H1 (cell line): ENCODE measurements around the gene MAPK4. TPM values are rescaled to one million over a fixed set of nuclear protein-coding genes. Genes with fewer than 3 reads are reported as not detected.

ENCODE experiments used
- CTCF ChIA-PET: fragments of 300-600 bp; sonication (Branson Sonifier 250); formaldehyde crosslinking; loops from one replicate; lab custom pipeline; 2021; ENCODE audit not compliant: partially characterized antibody; lab: Charles Lee
- POLR2A ChIA-PET: fragments of 300-600 bp; sonication (Branson Sonifier 250); formaldehyde crosslinking; loops from one replicate; lab custom pipeline; 2021; ENCODE audit warnings: inconsistent platforms; ENCODE audit not compliant: partially characterized antibody; lab: Charles Lee
- DNase-seq, 2 experiments: peaks; one replicate each; pipeline versions ENCODE4 v3.0.0 to v3.0.0-alpha.2; 2010 to 2022; ENCODE audit warnings: low spot score in 2 of 2, low read depth in 1 of 2, mixed read lengths in 1 of 2
- FAIRE-seq: peaks from 2 replicates; lab custom pipeline; 2011; peaks lifted over from hg19 to GRCh38; lab: Jason Lieb, UNC
- H2AFZ ChIP-seq: 2 replicates; pipeline ENCODE4 v1.8.1; 2012; ENCODE audit warnings: low read length, inconsistent platforms
- H2AK5ac ChIP-seq: 2 replicates; pipeline ENCODE4 v1.6.1; 2013; ENCODE audit warnings: low read depth, low read length
- H2BK120ac ChIP-seq: replicated peaks from 2 replicates; pipeline ENCODE3; 2013; ENCODE audit warnings: low read depth, low read length, inconsistent platforms
- H2BK12ac ChIP-seq: 2 replicates; pipeline ENCODE4 v1.6.1; 2013; ENCODE audit warnings: low read depth, low read length
- H2BK15ac ChIP-seq: 2 replicates; pipeline ENCODE4 v1.6.1; 2013; ENCODE audit warnings: low read length
- H2BK20ac ChIP-seq: 2 replicates; pipeline ENCODE4 v1.6.1; 2013; ENCODE audit warnings: low read length
- H2BK5ac ChIP-seq: 2 replicates; pipeline ENCODE4 v1.6.1; 2013; ENCODE audit warnings: low read depth, low read length
- H3K14ac ChIP-seq: 2 replicates; pipeline ENCODE4 v1.6.1; 2013; ENCODE audit warnings: inconsistent platforms; ENCODE audit not compliant: insufficient read length
- H3K18ac ChIP-seq: 2 replicates; pipeline ENCODE4 v1.6.1; 2013; ENCODE audit warnings: low read length; ENCODE audit errors: extremely low read depth
- H3K23ac ChIP-seq: 2 replicates; pipeline ENCODE4 v1.6.1; 2013; ENCODE audit warnings: inconsistent platforms; ENCODE audit not compliant: insufficient read length
- H3K23me2 ChIP-seq: 2 replicates; pipeline ENCODE4 v1.6.1; 2013; ENCODE audit warnings: low read depth, low read length
- H3K27ac ChIP-seq: 2 replicates; pipeline ENCODE4 v1.6.1; 2011; ENCODE audit warnings: low read depth, low read length, inconsistent platforms
- H3K27me3 ChIP-seq, 4 experiments: replicated peaks in 1 of 4; 1 replicate in 1 of 4; 2 replicates in 3 of 4; pipeline versions ENCODE4 v1.6.1 to v1.8.1; 2011 to 2013; ENCODE audit warnings: low read length in 3 of 4, mild to moderate bottlenecking in 3 of 4, inconsistent platforms in 2 of 4, mixed read lengths in 2 of 4, moderate library complexity in 1 of 4; ENCODE audit not compliant: control insufficient read depth in 3 of 4, insufficient read depth in 3 of 4; ENCODE audit errors: extremely low read depth in 1 of 4
- H3K36me3 ChIP-seq, 4 experiments: 2 replicates each; pipeline versions ENCODE4 v1.6.1 to v1.8.1; 2011 to 2013; ENCODE audit warnings: mild to moderate bottlenecking in 4 of 4, low read length in 3 of 4, moderate library complexity in 2 of 4, control low read depth in 1 of 4, inconsistent platforms in 1 of 4; ENCODE audit not compliant: insufficient read depth in 4 of 4, control insufficient read depth in 2 of 4
- H3K4ac ChIP-seq: replicated peaks from 2 replicates; pipeline ENCODE3; 2013; ENCODE audit warnings: low read length, low read depth, mixed read lengths, inconsistent platforms; ENCODE audit not compliant: insufficient read length
- H3K4me1 ChIP-seq, 4 experiments: replicated peaks in 1 of 4; 1 replicate in 1 of 4; 2 replicates in 3 of 4; pipeline versions ENCODE4 v1.6.1 to v1.8.1; 2011 to 2013; ENCODE audit warnings: low read length in 3 of 4, inconsistent platforms in 2 of 4, mixed read lengths in 1 of 4; ENCODE audit not compliant: insufficient read depth in 4 of 4, control insufficient read depth in 3 of 4
- H3K4me2 ChIP-seq, 2 experiments: 2 replicates each; pipeline versions ENCODE4 v1.6.1 to v1.8.1; 2011 to 2013; ENCODE audit warnings: low read depth in 2 of 2, low read length in 2 of 2, control low read depth in 1 of 2, inconsistent platforms in 1 of 2, mild to moderate bottlenecking in 1 of 2; ENCODE audit not compliant: insufficient read depth in 1 of 2
- H3K4me3 ChIP-seq, 4 experiments: fragments of 200-600, 300-600 bp in 1 of 4; sonication (generic), shearing (Covaris generic), sonication (Bioruptor Twin) in 1 of 4; 2 replicates each; pipeline versions ENCODE4 v1.5.1 to v1.8.1; 2011 to 2016; ENCODE audit warnings: low read length in 4 of 4, low read depth in 3 of 4, control low read depth in 2 of 4, inconsistent platforms in 2 of 4, mild to moderate bottlenecking in 2 of 4, mixed read lengths in 1 of 4, moderate library complexity in 1 of 4; ENCODE audit not compliant: insufficient read depth in 2 of 4; ENCODE audit errors: extremely low read depth in 1 of 4
- H3K56ac ChIP-seq: replicated peaks from 2 replicates; pipeline ENCODE3; 2013; ENCODE audit warnings: low read depth, mild to moderate bottlenecking, mixed read lengths, low read length, inconsistent platforms; ENCODE audit not compliant: insufficient read length
- H3K79me1 ChIP-seq: 2 replicates; pipeline ENCODE4 v1.6.1; 2013; ENCODE audit warnings: low read depth, low read length, control low read depth
- H3K79me2 ChIP-seq, 2 experiments: 2 replicates each; pipeline versions ENCODE4 v1.6.1 to v1.8.1; 2012 to 2013; ENCODE audit warnings: low read length in 2 of 2, mild to moderate bottlenecking in 2 of 2, inconsistent platforms in 1 of 2; ENCODE audit not compliant: insufficient read depth in 2 of 2, control insufficient read depth in 1 of 2
- H3K9ac ChIP-seq, 4 experiments: replicated peaks in 1 of 4; 1 replicate in 1 of 4; 2 replicates in 3 of 4; pipeline versions ENCODE4 v1.6.1 to v1.8.1; 2011 to 2013; ENCODE audit warnings: low read depth in 3 of 4, low read length in 3 of 4, control low read depth in 2 of 4, mild to moderate bottlenecking in 2 of 4, moderate library complexity in 2 of 4, inconsistent platforms in 1 of 4; ENCODE audit errors: extremely low read depth in 1 of 4
- H3K9me3 ChIP-seq, 2 experiments: 2 replicates each; pipeline versions ENCODE4 v1.6.1 to v1.8.1; 2012 to 2013; ENCODE audit warnings: mild to moderate bottlenecking in 2 of 2, moderate library complexity in 2 of 2, control low read depth in 1 of 2, inconsistent platforms in 1 of 2, low read depth in 1 of 2, low read length in 1 of 2, mixed read lengths in 1 of 2; ENCODE audit not compliant: insufficient read depth in 2 of 2
- H4K20me1 ChIP-seq, 2 experiments: replicated peaks in 1 of 2; 2 replicates each; pipeline versions ENCODE3 to v1.8.1; 2011 to 2013; ENCODE audit warnings: inconsistent platforms in 2 of 2, low read length in 2 of 2, mild to moderate bottlenecking in 1 of 2; ENCODE audit not compliant: insufficient read depth in 2 of 2, control insufficient read depth in 1 of 2
- H4K5ac ChIP-seq: 2 replicates; pipeline ENCODE4 v1.6.1; 2013; ENCODE audit warnings: low read length, low read depth, mixed read lengths, inconsistent platforms; ENCODE audit not compliant: insufficient read length
- H4K8ac ChIP-seq: 2 replicates; pipeline ENCODE4 v1.8.0; 2013; ENCODE audit warnings: mild to moderate bottlenecking, moderate library complexity, low read length, inconsistent platforms; ENCODE audit not compliant: insufficient read depth; ENCODE audit errors: extremely low read depth
- H4K91ac ChIP-seq: replicated peaks from 2 replicates; pipeline ENCODE3; 2013; ENCODE audit warnings: low read length, mixed read lengths, inconsistent platforms; ENCODE audit not compliant: insufficient read length
- CEBPB ChIP-seq: IDR thresholded peaks from 2 replicates; pipeline ENCODE4 v1.6.1; 2012; ENCODE audit warnings: low read depth, low read length
- MAFK ChIP-seq: IDR thresholded peaks from 2 replicates; pipeline ENCODE4 v1.6.1; 2012; ENCODE audit warnings: low read depth, mild to moderate bottlenecking, improper control_type of control experiment, low read length
- MAX ChIP-seq: IDR thresholded peaks from 2 replicates; pipeline ENCODE4 v1.6.1; 2012; ENCODE audit warnings: inconsistent platforms
- NANOG ChIP-seq: IDR thresholded peaks from 2 replicates; pipeline ENCODE4 v1.6.1; 2011; ENCODE audit warnings: low read length, low read depth, mild to moderate bottlenecking, inconsistent platforms; ENCODE audit not compliant: insufficient read depth, poor library complexity, severe bottlenecking
- SIN3A ChIP-seq, 2 experiments: IDR thresholded peaks in 1 of 2; conservative IDR thresholded peaks in 1 of 2; 2 replicates each; pipeline ENCODE4 v1.6.1; 2011 to 2012; ENCODE audit warnings: low read length in 2 of 2, improper control_type of control experiment in 1 of 2, low read depth in 1 of 2, mild to moderate bottlenecking in 1 of 2
- WGBS, 2 experiments: shearing (Covaris generic) in 1 of 2; methylation state at CpG; one replicate each; pipeline versions ENCODE4 v1.1.6 to v1.1.7; 2013 to 2015; ENCODE audit warnings: low lambda C conversion rate in 2 of 2, mixed read lengths in 2 of 2, inconsistent platforms in 1 of 2, low coverage in 1 of 2, missing lambda C conversion rate in 1 of 2; ENCODE audit not compliant: insufficient replicate concordance in 2 of 2, insufficient coverage in 1 of 2, insufficient read length in 1 of 2; ENCODE audit errors: extremely low coverage in 1 of 2, missing lambda C conversion rate in 1 of 2; 5-methylcytosine and 5-hydroxymethylcytosine counted together
- polyA plus RNA-seq, 7 experiments: library from polyadenylated mRNA; depleted of rRNA in 3 of 7; stranded (reverse) in 5 of 7; unstranded in 2 of 7; fragments of >200 nt in 5 of 7; fragments of 200-250 nt in 2 of 7; gene quantifications; 1 replicate in 5 of 7; 2 replicates in 1 of 7; 4 replicates in 1 of 7; pipeline versions ENCODE4 v1.2.1 to v1.2.3, GENCODE V29; 2011 to 2013; ENCODE audit warnings: missing spikeins in 2 of 7, mixed read lengths in 2 of 7
- total RNA-seq: library from RNA; stranded (reverse); fragmentation: NEBNext Ultra II Directional; extraction: Animal tissue kit (Norgen Biotek cat#: 25700); gene quantifications from 2 replicates; pipeline ENCODE4 v1.2.1, GENCODE V29; 2021
- TF ChIP-seq, protein P1 (sequence below), 3 experiments: IDR thresholded peaks; 1 replicate in 2 of 3; 2 replicates in 1 of 3; pipeline versions ENCODE4 v1.5.1 to v1.6.1; 2011; ENCODE audit warnings: low read length in 3 of 3, mild to moderate bottlenecking in 3 of 3, inconsistent platforms in 2 of 3, low read depth in 1 of 3, moderate library complexity in 1 of 3; ENCODE audit not compliant: insufficient read depth in 1 of 3; ENCODE audit errors: control extremely low read depth in 1 of 3

Gene MAPK4
- total and polyA plus RNA-seq, 2 of the 8 experiments (the other 6 are each of a cell fraction or from before 2014, with no cell fraction given), result 3.2 to 3.7 TPM

GRCh38 chr18:50695431-50696176 lies 135.7 kb downstream of the MAPK4 start:
- H2BK5ac ChIP-seq, result no peak overlapping the region
- H3K36me3 ChIP-seq, result no peaks in the 10 kb centered on the region
- H3K9me3 ChIP-seq, result no peaks in the 10 kb centered on the region
- H2BK20ac ChIP-seq, result no peak overlapping the region
- H2BK120ac ChIP-seq, result no peak overlapping the region
- no peak overlapping the region for H3K23ac ChIP-seq
- TF ChIP-seq NANOG (no peak), MAFK (0 out of 2 replicates have a peak, but pooled peaks have one; percentile 39), MAX (no peak), CEBPB (peak; percentile 10; the same call in 1 of the 2 replicates), SIN3A (conservative IDR thresholded peaks at IDR 0.05 in 1 of 2, IDR thresholded peaks at IDR 0.05 in 1 of 2; ENCODE audit: low read depth in 1 of 2, low read length in 2 of 2) (no peak)
- TF ChIP-seq, protein P1, sequence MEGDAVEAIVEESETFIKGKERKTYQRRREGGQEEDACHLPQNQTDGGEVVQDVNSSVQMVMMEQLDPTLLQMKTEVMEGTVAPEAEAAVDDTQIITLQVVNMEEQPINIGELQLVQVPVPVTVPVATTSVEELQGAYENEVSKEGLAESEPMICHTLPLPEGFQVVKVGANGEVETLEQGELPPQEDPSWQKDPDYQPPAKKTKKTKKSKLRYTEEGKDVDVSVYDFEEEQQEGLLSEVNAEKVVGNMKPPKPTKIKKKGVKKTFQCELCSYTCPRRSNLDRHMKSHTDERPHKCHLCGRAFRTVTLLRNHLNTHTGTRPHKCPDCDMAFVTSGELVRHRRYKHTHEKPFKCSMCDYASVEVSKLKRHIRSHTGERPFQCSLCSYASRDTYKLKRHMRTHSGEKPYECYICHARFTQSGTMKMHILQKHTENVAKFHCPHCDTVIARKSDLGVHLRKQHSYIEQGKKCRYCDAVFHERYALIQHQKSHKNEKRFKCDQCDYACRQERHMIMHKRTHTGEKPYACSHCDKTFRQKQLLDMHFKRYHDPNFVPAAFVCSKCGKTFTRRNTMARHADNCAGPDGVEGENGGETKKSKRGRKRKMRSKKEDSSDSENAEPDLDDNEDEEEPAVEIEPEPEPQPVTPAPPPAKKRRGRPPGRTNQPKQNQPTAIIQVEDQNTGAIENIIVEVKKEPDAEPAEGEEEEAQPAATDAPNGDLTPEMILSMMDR (IDR thresholded peaks at IDR 0.05; ENCODE audit: control extremely low read depth in 1 of 3, insufficient read depth in 1 of 3, low read depth in 1 of 3, low read length in 3 of 3), result no peak
- H3K14ac ChIP-seq, result no peak overlapping the region
- H3K4me1 ChIP-seq, result peaks cover 3 to 12% (median 8%) of the 10 kb centered on the region in 4 experiments; a peak in 5 of 7 replicates
- CTCF ChIA-PET, result interaction anchor here (0.7 to 1.4 kb wide), 2 partner anchors 22 to 52 kb away, joined by 3 read pairs; no protein-coding TSS in a partner anchor
- POLR2A ChIA-PET, result interaction anchor here (0.6 kb wide), 1 partner anchor 524 kb away, joined by 3 read pairs; no protein-coding TSS in a partner anchor
- H4K91ac ChIP-seq, result no peak overlapping the region
- H3K23me2 ChIP-seq, result no peaks in the 10 kb centered on the region
- H4K8ac ChIP-seq, result no peak overlapping the region
- H2BK15ac ChIP-seq, result no peak overlapping the region
- H4K20me1 ChIP-seq, result no peaks in the 10 kb centered on the region
- H3K4me2 ChIP-seq, result no peak overlapping the region
- no peak overlapping the region; the same call in 1 of the 2 replicates for H3K18ac ChIP-seq
- no peak overlapping the region for H2AFZ ChIP-seq
- no peak overlapping the region for H4K5ac ChIP-seq
- no peaks in the 10 kb centered on the region for H3K79me1 ChIP-seq
- H3K27ac ChIP-seq, result no peak overlapping the region
- WGBS, 2 experiments, result 88% methylated on average over 10 of the region's 10 CpGs; no CpG with 5 or more reads in 1 of the 2 experiments
- H3K9ac ChIP-seq, result no peak overlapping the region
- H2AK5ac ChIP-seq, result no peak overlapping the region
- no peak overlapping the region for H3K4me3 ChIP-seq
- no peak overlapping the region for H3K56ac ChIP-seq
- FAIRE-seq (no peak), DNase-seq (no peak)
- H3K79me2 ChIP-seq, result no peaks in the 10 kb centered on the region
- H3K27me3 ChIP-seq, result no peaks in the 10 kb centered on the region
- H3K4ac ChIP-seq, result no peak overlapping the region
- no peak overlapping the region for H2BK12ac ChIP-seq
